Measurements from ENCODE around the gene DBX1.
"Not testable (repeated sequence)": the region's sequence is repeated elsewhere in the genome, so short reads cannot be mapped to it uniquely, and the experiment has no call there.

DBX1 gene, protein sequence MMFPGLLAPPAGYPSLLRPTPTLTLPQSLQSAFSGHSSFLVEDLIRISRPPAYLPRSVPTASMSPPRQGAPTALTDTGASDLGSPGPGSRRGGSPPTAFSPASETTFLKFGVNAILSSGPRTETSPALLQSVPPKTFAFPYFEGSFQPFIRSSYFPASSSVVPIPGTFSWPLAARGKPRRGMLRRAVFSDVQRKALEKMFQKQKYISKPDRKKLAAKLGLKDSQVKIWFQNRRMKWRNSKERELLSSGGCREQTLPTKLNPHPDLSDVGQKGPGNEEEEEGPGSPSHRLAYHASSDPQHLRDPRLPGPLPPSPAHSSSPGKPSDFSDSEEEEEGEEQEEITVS

GRCh38 chr11:20160425-20161229 is at the start of gene DBX1:
Gene DBX1, minus strand, starts transcription at chr11:20160475. Its CDS starts 151 bp downstream, at chr11:20160324.
- DNase-seq (ENCODE audit: low spot score) = no peak

GRCh38 chr11:20208622-20209111 is 48.4 kb upstream of the DBX1 start:
- DNase-seq (ENCODE audit: low spot score) = no peak

GRCh38 chr11:20207781-20208621 is 47.7 kb upstream of the DBX1 start:
- DNase-seq (ENCODE audit: low spot score) = no peak

GRCh38 chr11:20205807-20206206 is 45.5 kb upstream of the DBX1 start:
- no peak for DNase-seq (ENCODE audit: low spot score)

GRCh38 chr11:20204681-20205080 is 44.4 kb upstream of the DBX1 start:
- no peak for DNase-seq (ENCODE audit: low spot score)

DNA sequence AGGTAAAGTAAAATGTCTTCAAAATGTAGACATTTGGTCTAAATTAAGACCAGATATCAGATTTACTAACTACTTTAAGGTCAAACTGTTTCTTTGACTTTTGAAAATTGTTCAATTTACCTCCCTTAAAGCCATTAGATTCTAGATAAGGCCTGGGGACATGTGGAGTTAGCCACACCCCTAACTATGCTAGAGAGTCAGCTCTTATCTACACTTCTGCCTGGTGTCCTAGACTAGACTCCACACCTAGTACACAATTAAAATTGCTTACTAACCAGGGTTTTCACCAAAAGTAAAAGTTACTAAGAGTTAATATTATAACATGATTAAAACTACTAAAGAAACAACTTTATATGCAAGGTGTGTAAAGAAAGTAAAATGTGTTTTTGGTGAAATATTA is 43.6 kb upstream of the DBX1 start:
- DNase-seq (ENCODE audit: low spot score) = no peak

GRCh38 chr11:20201231-20201630 is 41.0 kb upstream of the DBX1 start:
- no peak for DNase-seq (ENCODE audit: low spot score)

DNA sequence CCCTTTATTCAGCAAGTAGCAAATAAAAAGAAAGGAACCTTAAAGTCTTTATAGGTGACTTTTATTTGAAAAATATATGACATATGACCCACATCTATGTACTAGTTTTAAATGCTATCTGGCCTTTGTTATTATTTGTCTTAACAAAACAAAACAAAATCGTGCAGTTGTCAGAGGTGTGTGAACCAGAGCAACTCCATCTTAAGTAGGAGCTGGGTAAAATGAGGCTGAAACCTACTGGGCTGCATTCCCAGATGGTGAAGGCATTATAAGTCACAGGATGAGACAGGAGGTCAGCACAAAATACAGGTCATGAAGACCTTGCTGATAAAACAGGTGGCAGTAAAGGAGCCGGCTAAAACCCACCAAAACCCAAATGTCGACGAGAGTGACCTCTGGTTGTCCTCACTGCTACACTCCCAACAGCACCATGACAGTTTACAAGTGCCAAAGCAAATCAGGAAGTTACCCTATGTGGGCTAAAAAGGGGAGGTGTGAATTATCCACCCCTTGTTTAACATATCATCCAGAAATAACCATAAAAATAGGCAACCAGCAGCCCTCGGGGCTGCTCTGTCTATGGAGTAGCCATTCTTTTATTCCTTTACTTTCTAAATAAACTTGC is 40.2 kb upstream of the DBX1 start:
- DNase-seq (ENCODE audit: low spot score) = not testable (repeated sequence)

- no peak for DNase-seq (ENCODE audit: low spot score)
Observed at GRCh38 chr11:20197881-20198280, 37.6 kb upstream of the DBX1 start.

DNA sequence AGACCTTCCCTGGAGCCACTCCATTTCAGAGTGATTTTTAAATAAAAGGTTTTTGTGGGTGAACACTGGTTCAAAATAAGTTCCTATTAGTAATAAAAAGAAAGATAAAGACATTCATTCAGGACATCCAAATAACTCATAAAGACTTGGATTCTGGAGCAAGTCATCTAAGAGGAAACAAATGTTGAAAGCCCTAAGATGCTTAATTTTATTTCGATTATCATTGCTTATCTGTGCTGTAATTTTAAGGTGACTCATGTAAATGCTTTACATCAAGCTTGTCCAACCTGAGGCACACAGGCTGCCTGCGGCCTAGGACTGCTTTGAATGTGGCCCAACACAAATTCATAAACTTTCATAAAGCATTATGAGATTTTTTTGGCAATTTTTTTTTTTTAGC is 34.2 kb upstream of the DBX1 start:
- DNase-seq (ENCODE audit: low spot score) = no peak

GRCh38 chr11:20193307-20193706 is 33.0 kb upstream of the DBX1 start:
- no peak for DNase-seq (ENCODE audit: low spot score)

DNA sequence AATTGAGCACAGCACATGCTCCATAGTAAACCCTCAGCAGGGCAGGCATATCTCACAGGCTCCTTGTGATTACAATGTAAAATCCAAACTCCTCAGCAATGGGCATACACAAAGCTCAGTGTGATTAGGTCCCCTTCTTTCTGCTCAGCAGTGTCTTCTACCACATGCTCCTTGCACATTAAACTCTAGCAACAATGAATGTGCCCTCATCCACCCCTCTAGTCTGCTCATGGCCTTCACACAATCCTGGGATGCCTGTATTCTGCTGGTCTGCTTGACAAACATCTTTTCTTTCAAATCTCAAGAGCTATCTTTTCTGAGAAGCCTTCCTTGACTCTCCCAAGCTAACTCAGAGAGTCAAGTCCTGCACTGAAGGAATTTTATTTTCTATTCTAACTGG is 32.4 kb upstream of the DBX1 start:
- DNase-seq (ENCODE audit: low spot score) = no peak

DNA sequence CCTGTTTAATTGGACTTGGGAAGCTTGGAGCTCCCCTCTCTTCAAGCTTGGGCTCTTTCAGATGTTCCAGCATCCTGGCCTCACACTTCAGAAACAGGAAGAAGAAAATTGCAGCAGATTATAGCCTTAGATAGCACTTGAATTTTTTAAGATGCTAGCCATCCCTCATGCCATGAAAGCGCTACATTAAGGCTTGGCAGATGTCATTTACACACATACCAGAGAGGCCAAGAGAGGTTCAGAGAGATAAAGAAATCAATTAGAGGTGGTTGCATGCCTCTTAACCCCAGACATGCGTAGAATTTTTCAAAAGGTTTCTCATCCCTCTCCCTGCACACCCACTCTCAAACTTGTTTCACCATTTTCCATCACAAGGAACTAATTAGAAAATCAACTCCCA is 31.9 kb upstream of the DBX1 start:
- no peak for DNase-seq (ENCODE audit: low spot score)

GRCh38 chr11:20178976-20179375 is 18.7 kb upstream of the DBX1 start:
- DNase-seq (ENCODE audit: low spot score) = no peak

- no peak for DNase-seq (ENCODE audit: low spot score)
Observed at GRCh38 chr11:20177136-20177535, 16.9 kb upstream of the DBX1 start.

GRCh38 chr11:20172721-20173447 is 12.6 kb upstream of the DBX1 start:
- DNase-seq (ENCODE audit: low spot score) = no peak

DNA sequence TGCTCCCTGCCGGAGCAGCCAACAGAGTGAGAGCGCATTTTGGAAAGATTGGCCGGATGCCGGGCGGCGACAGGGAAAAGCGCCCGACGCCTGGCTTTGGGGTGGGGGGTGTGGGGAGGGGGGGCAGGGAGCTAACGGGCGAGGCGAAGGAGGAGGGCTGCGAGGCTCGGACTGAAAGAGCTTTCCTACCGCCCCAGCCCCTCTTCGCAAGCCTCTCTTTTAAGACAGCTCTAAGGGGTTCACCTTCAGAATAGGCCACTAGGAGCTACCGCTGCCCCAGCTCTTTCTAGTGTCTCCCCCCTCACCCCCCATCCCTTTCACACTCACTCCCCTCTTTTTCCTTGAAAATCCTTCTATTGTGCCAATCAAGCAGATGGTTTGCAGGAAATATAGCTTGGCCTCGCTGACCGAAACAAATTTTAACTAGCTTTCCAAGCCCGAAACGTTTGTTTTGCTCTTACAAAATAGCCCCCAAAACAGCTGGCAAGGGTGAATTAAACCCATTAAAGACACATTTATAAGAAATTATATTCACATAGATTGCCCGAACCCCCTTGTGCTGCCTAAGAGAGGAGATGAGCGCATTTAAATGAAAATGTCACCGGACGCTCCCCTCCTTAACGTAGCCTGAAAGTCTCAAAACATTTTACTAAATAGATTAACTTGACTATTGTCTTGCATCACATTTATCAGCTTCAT is 3.7 kb upstream of the DBX1 start:
- DNase-seq (ENCODE audit: low spot score) = no peak

- no peak for DNase-seq (ENCODE audit: low spot score)
Observed at GRCh38 chr11:20162824-20163782, 2.8 kb upstream of the DBX1 start.
